Tibial nerve (tissue), 3 donors: ENCODE measurements around the gene RAVER2.
"Not testable (repeated sequence)": the region's sequence is repeated elsewhere in the genome, so short reads cannot be mapped to it uniquely, and the experiment has no call there.

ENCODE experiments used
- CTCF ChIP-seq, 5 experiments: fragments of 200-600 bp in 3 of 5; fragments of 450-650 bp in 2 of 5; sonication (generic) in 3 of 5; IDR thresholded peaks; one replicate each; pipeline ENCODE4 v1.5.1; 2016 to 2019; ENCODE audit warnings: antibody characterized with exemption in 5 of 5, mild to moderate bottlenecking in 3 of 5, moderate library complexity in 2 of 5
- POLR2A ChIP-seq, 2 donors: fragments of 450-650 bp; IDR thresholded peaks; one replicate each; pipeline ENCODE4 v1.6.1; 2017; ENCODE audit warnings: antibody characterized with exemption in 2 of 2, mild to moderate bottlenecking in 2 of 2, moderate library complexity in 2 of 2

GRCh38 chr1:64782044-64782443, 37.2 kb downstream of the RAVER2 start:
- TF ChIP-seq POLR2A, CTCF (IDR thresholded peaks at IDR 0.05): not testable (repeated sequence)
